GM19043 (cell line): ENCODE measurements around the gene SYNE1.

Source experiments
- ATAC-seq: cut with Tn5 transposase; IDR thresholded peaks from one replicate; pipeline ENCODE4 v1.9.1; 2021; ENCODE audit warnings: low read depth; ENCODE audit not compliant: unreplicated experiment

SYNE1 gene

GRCh38 chr6:152212437-152212836 is 424.7 kb downstream of the SYNE1 start:
- ATAC-seq, result no peak

- ATAC-seq, result no peak
These were observed 428.0 kb downstream of the SYNE1 start for GRCh38 chr6:152209211-152209610.

- no peak for ATAC-seq
These were observed 429.0 kb downstream of the SYNE1 start for GRCh38 chr6:152207915-152208714.

GRCh38 chr6:152206072-152206818 is 430.9 kb downstream of the SYNE1 start:
- no peak for ATAC-seq

- ATAC-seq, result no peak
These were observed 432.6 kb downstream of the SYNE1 start for GRCh38 chr6:152204591-152204990.

GRCh38 chr6:152201120-152201519 is 436.0 kb downstream of the SYNE1 start:
- ATAC-seq, result no peak

- no peak for ATAC-seq
These were observed 441.3 kb downstream of the SYNE1 start for GRCh38 chr6:152195896-152196295.

- ATAC-seq, result no peak
These were observed 447.4 kb downstream of the SYNE1 start for GRCh38 chr6:152189736-152190135.

GRCh38 chr6:152188011-152188410 is 449.2 kb downstream of the SYNE1 start:
- no peak for ATAC-seq

GRCh38 chr6:152186840-152187239 is 450.3 kb downstream of the SYNE1 start:
- no peak for ATAC-seq

- peak; percentile 77 for ATAC-seq
These were observed 452.1 kb downstream of the SYNE1 start for GRCh38 chr6:152184917-152185574.

GRCh38 chr6:152184573-152184916 is 452.6 kb downstream of the SYNE1 start:
- peak; percentile 31 for ATAC-seq

- no peak for ATAC-seq
These were observed 456.6 kb downstream of the SYNE1 start for GRCh38 chr6:152180601-152181000.

- ATAC-seq, result no peak
These were observed 460.9 kb downstream of the SYNE1 start for GRCh38 chr6:152176268-152176667.

GRCh38 chr6:152173957-152174356 is 463.2 kb downstream of the SYNE1 start:
- ATAC-seq, result no peak

- no peak for ATAC-seq
These were observed 463.8 kb downstream of the SYNE1 start for GRCh38 chr6:152173321-152173720.

GRCh38 chr6:152170702-152171667 is 466.2 kb downstream of the SYNE1 start:
- ATAC-seq, result peak; percentile 92

- no peak for ATAC-seq
These were observed 466.9 kb downstream of the SYNE1 start for GRCh38 chr6:152170313-152170701.

- no peak for ATAC-seq
These were observed 469.2 kb downstream of the SYNE1 start for GRCh38 chr6:152167641-152168603.
